Mesothelial cell of epicardium (in vitro differentiated cells): ENCODE measurements around the gene CR1. TPM values are rescaled to one million over a fixed set of nuclear protein-coding genes. Genes with fewer than 3 reads are reported as not detected.
"Not testable (repeated sequence)": the region's sequence is repeated elsewhere in the genome, so short reads cannot be mapped to it uniquely, and the experiment has no call there.

Source experiments
- DNase-seq, 2 experiments: peaks; one replicate each; pipeline ENCODE4 v3.0.0; 2021; ENCODE audit warnings: low spot score in 2 of 2; ENCODE audit not compliant: unreplicated experiment in 2 of 2
- H3K27ac Mint-ChIP-seq: 2 replicates; pipeline ENCODE4 v1.8.0; 2021; ENCODE audit warnings: mixed read lengths
- H3K27me3 Mint-ChIP-seq: 2 replicates; pipeline ENCODE4 v1.8.0; 2021; ENCODE audit warnings: low read depth, mixed read lengths
- H3K36me3 Mint-ChIP-seq: 2 replicates; pipeline ENCODE4 v1.8.0; 2021; ENCODE audit warnings: mixed read lengths
- H3K4me1 Mint-ChIP-seq: 2 replicates; pipeline ENCODE4 v1.8.0; 2021; ENCODE audit warnings: mixed read lengths
- H3K4me3 Mint-ChIP-seq: 2 replicates; pipeline ENCODE4 v1.8.0; 2021; ENCODE audit warnings: mild to moderate bottlenecking, moderate library complexity, mixed read lengths
- H3K9me3 Mint-ChIP-seq: 2 replicates; pipeline ENCODE4 v1.8.0; 2021; ENCODE audit warnings: mixed read lengths
- total RNA-seq: library from RNA; stranded (reverse); gene quantifications from 3 replicates; pipeline ENCODE4 v1.2.1, GENCODE V29; 2021
- TF ChIP-seq, protein P1 (sequence below): fragments of 200-600 bp; sonication (generic); IDR thresholded peaks from one replicate; pipeline ENCODE4 v1.5.0; 2021; ENCODE audit warnings: antibody characterized with exemption; ENCODE audit not compliant: unreplicated experiment

CR1 gene
- total RNA-seq, 1 donor from 2014 or later = 0.09 TPM

DNA sequence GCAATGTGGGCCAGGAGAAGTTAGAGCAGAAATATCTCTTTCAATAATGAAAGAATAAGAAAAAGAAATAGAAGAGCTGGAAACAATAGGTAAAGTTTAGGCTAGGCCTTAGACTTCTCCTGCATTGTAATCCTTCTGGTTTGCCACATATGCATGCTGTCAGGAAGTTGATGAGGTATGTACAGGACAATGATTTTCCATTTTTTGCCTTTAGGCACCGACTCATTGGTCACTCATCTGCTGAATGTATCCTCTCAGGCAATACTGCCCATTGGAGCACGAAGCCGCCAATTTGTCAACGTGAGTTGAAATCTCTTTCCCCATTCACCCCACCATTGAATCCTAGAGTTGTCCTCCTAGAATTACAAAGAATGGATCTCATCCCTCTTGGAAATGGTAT, 79.4 kb downstream of the CR1 start:
- not testable (repeated sequence) for H3K4me3 Mint-ChIP-seq, H3K27ac Mint-ChIP-seq, H3K27me3 Mint-ChIP-seq, DNase-seq, H3K4me1 Mint-ChIP-seq, H3K9me3 Mint-ChIP-seq, H3K36me3 Mint-ChIP-seq

DNA sequence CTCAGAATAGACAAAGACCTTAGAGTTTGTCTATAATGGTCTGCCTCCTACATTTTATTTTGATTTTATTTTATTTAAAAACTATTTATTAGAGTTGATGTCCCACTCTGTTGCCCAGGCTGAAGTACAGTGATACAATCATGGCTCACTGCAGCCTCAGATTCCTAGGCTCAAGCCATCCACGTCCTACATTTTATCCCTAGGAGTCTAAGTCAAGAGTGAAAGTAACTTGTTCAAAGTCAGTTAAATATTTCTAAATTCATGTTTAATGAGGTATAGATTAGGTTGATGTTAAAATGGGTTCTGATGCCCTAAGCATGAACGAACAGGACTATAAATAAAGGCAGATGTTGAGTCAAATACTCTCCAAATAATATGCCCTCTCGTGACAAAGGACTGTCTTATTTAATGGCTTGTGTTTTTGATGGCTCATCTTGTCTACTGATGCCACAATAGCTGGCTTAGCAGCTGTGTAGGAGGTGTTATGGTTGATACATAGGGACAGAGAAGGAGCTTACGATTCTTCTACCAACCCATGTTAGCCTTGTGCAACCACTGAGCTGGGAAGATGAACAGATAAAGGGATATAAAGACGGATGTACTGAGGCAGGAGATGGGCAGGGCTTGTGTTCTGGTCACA, 83.0 kb downstream of the CR1 start:
- no peaks in the 10 kb centered on the region for H3K9me3 Mint-ChIP-seq
- H3K27ac Mint-ChIP-seq = no peak overlapping the region
- H3K27me3 Mint-ChIP-seq = peaks cover 9% of the 10 kb centered on the region
- H3K36me3 Mint-ChIP-seq = no peaks in the 10 kb centered on the region
- TF ChIP-seq, protein P1, sequence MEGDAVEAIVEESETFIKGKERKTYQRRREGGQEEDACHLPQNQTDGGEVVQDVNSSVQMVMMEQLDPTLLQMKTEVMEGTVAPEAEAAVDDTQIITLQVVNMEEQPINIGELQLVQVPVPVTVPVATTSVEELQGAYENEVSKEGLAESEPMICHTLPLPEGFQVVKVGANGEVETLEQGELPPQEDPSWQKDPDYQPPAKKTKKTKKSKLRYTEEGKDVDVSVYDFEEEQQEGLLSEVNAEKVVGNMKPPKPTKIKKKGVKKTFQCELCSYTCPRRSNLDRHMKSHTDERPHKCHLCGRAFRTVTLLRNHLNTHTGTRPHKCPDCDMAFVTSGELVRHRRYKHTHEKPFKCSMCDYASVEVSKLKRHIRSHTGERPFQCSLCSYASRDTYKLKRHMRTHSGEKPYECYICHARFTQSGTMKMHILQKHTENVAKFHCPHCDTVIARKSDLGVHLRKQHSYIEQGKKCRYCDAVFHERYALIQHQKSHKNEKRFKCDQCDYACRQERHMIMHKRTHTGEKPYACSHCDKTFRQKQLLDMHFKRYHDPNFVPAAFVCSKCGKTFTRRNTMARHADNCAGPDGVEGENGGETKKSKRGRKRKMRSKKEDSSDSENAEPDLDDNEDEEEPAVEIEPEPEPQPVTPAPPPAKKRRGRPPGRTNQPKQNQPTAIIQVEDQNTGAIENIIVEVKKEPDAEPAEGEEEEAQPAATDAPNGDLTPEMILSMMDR = no peak
- DNase-seq = no peak
- H3K4me1 Mint-ChIP-seq = no peaks in the 10 kb centered on the region
- H3K4me3 Mint-ChIP-seq = no peak overlapping the region

DNA sequence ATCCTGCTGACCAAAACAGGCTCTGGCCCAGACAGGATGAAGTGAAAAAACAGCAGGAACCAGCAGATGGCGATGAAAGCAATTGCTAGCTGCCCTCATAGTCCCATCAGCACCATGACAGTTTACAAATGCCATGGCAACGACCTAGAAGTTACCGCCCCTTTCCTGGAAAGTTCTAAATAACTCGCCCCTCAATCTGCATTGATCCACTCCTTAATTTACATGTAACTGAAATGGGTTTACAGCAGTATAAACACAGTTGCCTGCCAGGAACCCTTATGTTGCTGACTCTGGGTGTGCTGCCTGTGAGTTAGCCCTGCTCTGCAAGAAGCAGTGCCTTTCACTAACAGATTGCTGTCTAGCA, 83.5 kb downstream of the CR1 start:
- no peak for DNase-seq
- peaks cover 9% of the 10 kb centered on the region for H3K27me3 Mint-ChIP-seq
- TF ChIP-seq, protein P1 = no peak
- no peaks in the 10 kb centered on the region for H3K36me3 Mint-ChIP-seq
- H3K4me3 Mint-ChIP-seq = no peak overlapping the region
- H3K27ac Mint-ChIP-seq = no peak overlapping the region
- no peaks in the 10 kb centered on the region for H3K9me3 Mint-ChIP-seq
- no peaks in the 10 kb centered on the region for H3K4me1 Mint-ChIP-seq

DNA sequence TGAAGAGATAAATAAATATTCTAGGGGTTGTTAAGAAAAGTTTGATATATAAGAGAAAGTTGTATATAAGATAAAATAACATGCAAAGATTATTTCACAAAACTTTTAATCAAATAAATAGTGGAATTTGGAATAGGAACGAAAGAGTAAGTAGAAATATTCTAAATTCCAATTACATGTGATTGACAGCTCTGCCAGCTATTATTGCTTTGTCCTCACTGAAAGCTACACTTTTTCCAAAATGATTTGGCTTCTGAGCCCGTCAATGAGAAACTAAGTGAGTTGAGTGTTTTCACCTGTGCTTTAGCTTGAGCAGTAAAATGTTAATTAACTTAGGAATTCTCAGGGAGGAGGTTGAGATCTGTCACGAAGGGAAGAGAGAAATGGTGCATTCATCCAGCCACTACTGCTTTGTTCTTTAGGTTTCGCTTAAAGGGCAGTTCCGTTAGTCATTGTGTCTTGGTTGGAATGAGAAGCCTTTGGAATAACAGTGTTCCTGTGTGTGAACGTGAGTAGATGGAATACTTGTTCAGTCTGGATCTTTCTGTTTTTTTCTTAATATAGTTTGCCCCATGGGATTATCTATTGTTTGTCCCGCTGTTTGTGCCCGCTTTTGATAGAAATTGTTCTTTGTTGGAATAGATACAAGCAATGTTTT, 85.7 kb downstream of the CR1 start:
- Mint-ChIP-seq H3K9me3 (no peaks in the 10 kb centered on the region), H3K4me1 (no peaks in the 10 kb centered on the region), H3K36me3 (no peaks in the 10 kb centered on the region), H3K27ac (no peak overlapping the region), H3K4me3 (no peak overlapping the region), H3K27me3 (peaks cover 9% of the 10 kb centered on the region)
- TF ChIP-seq, protein P1 = no peak
- DNase-seq = no peak

DNA sequence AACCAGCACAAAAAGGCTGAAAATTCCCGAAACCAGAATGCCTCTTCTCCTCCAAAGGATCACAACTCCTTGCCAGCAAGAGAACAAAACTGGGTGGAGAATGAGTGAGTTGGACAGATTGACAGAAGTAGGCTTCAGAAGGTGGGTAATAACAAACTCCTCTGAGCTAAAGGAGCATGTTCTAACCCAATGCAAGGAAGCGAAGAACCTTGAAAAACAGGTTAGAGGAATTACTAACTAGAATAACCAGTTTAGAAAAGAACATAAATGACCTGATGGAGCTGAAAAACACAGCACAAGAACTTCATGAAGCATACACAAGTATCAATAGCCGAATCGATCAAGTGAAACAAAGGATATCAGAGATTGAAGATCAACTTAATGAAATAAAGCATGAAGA, 93.5 kb downstream of the CR1 start:
- H3K27ac Mint-ChIP-seq, DNase-seq, H3K36me3 Mint-ChIP-seq, H3K4me1 Mint-ChIP-seq, H3K4me3 Mint-ChIP-seq: not testable (repeated sequence)
- Mint-ChIP-seq H3K9me3 (peaks cover 18% of the 10 kb centered on the region), H3K27me3 (peaks cover 29% of the 10 kb centered on the region)

DNA sequence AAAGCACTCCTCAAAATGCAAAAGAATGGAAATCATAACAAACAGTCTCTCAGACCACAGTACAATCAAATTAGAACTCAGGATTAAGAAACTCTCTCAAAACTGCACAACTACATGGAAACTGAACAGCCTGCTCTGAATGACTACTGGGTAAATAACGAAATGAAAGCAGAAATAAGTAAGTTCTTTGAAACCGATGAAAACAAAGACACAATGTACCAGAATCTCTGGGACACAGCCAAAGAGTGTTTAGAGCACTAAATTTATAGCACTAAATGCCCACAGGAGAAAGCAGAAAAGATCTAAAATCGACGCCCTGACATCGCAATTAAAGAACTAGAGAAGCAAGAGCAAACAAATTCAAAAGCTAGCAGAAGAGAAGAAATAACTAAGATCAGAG, 95.2 kb downstream of the CR1 start:
- not testable (repeated sequence) for H3K4me1 Mint-ChIP-seq, H3K27ac Mint-ChIP-seq, DNase-seq, H3K4me3 Mint-ChIP-seq, H3K36me3 Mint-ChIP-seq
- peaks cover 18% of the 10 kb centered on the region for H3K9me3 Mint-ChIP-seq
- H3K27me3 Mint-ChIP-seq = peaks cover 35% of the 10 kb centered on the region

DNA sequence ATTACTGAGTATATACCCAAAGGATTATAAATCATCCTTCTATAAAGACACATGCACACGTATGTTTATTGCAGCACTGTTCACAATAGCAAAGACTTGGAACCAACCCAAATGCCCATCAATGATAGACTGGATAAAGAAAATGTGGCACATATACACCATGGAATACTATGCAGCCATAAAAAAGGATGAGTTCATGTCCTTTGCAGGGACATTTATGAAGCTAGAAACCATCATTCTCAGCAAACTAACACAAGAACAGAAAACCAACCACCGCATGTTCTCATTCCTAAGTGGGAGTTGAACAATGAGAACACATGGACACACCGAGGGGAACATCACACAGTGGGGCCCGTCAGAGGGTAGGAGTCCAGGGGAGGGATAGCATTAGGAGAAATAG, 98.1 kb downstream of the CR1 start:
- not testable (repeated sequence) for H3K27ac Mint-ChIP-seq, H3K4me3 Mint-ChIP-seq, H3K4me1 Mint-ChIP-seq, H3K36me3 Mint-ChIP-seq, DNase-seq
- peaks cover 20% of the 10 kb centered on the region for H3K9me3 Mint-ChIP-seq
- H3K27me3 Mint-ChIP-seq = peaks cover 38% of the 10 kb centered on the region

DNA sequence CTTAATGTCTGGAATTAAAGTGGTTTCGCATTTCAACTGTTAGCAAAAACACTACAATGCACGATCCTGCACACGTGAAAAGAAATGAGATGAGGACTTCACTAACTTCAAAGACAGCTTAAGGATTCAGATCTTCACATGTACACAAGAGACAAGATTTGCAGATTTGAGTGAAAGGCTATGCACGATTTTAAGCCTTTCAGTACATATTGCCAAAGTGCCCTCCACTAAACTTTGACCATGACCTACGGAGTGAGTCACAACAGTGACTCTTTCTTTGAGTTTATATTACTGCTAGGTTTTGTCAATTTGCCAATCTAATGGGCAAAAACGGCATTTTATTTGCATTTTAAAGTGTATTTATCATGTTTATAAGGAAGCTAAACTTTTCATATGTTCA, 107.8 kb downstream of the CR1 start:
- Mint-ChIP-seq H3K9me3 (peaks cover 4% of the 10 kb centered on the region), H3K27me3 (peaks cover 19% of the 10 kb centered on the region), H3K27ac (no peak overlapping the region), H3K36me3 (no peaks in the 10 kb centered on the region), H3K4me3 (no peak overlapping the region), H3K4me1 (no peaks in the 10 kb centered on the region)
- TF ChIP-seq, protein P1 = no peak
- DNase-seq = no peak
